NB4 (cell line): ENCODE measurements around the gene CPD.

ENCODE experiments used
- DNase-seq: peaks from one replicate; pipeline ENCODE4 v3.0.0; 2010; ENCODE audit warnings: low read depth
- H3K4me3 ChIP-seq: one replicate; pipeline ENCODE4 v1.5.1; 2011; ENCODE audit warnings: mild to moderate bottlenecking, low read depth, low read length, moderate library complexity
- MYC ChIP-seq: IDR thresholded peaks from 2 replicates; pipeline ENCODE4 v1.6.1; 2011; ENCODE audit warnings: low read depth, low read length
- POLR2A ChIP-seq: IDR thresholded peaks from 2 replicates; pipeline ENCODE4 v1.6.1; 2011; ENCODE audit warnings: mild to moderate bottlenecking; ENCODE audit not compliant: insufficient read length; ENCODE audit errors: extremely low read depth
- TF ChIP-seq, protein P1 (sequence below): IDR thresholded peaks from one replicate; pipeline ENCODE4 v1.5.1; 2012; ENCODE audit warnings: low read depth, low read length
- TF ChIP-seq, protein P2 (sequence below): IDR thresholded peaks from 2 replicates; pipeline ENCODE4 v1.6.1; 2011; ENCODE audit warnings: low read depth, low read length

Gene CPD

GRCh38 chr17:30395398-30396022, 16.8 kb downstream of the CPD start:
- DNase-seq, result no peak
- TF ChIP-seq, protein P1, sequence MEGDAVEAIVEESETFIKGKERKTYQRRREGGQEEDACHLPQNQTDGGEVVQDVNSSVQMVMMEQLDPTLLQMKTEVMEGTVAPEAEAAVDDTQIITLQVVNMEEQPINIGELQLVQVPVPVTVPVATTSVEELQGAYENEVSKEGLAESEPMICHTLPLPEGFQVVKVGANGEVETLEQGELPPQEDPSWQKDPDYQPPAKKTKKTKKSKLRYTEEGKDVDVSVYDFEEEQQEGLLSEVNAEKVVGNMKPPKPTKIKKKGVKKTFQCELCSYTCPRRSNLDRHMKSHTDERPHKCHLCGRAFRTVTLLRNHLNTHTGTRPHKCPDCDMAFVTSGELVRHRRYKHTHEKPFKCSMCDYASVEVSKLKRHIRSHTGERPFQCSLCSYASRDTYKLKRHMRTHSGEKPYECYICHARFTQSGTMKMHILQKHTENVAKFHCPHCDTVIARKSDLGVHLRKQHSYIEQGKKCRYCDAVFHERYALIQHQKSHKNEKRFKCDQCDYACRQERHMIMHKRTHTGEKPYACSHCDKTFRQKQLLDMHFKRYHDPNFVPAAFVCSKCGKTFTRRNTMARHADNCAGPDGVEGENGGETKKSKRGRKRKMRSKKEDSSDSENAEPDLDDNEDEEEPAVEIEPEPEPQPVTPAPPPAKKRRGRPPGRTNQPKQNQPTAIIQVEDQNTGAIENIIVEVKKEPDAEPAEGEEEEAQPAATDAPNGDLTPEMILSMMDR, result no peak
- TF ChIP-seq, protein P2, sequence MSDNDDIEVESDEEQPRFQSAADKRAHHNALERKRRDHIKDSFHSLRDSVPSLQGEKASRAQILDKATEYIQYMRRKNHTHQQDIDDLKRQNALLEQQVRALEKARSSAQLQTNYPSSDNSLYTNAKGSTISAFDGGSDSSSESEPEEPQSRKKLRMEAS, result no peak
- TF ChIP-seq MYC (no peak), POLR2A (no peak)
- H3K4me3 ChIP-seq, result no peak overlapping the region

DNA sequence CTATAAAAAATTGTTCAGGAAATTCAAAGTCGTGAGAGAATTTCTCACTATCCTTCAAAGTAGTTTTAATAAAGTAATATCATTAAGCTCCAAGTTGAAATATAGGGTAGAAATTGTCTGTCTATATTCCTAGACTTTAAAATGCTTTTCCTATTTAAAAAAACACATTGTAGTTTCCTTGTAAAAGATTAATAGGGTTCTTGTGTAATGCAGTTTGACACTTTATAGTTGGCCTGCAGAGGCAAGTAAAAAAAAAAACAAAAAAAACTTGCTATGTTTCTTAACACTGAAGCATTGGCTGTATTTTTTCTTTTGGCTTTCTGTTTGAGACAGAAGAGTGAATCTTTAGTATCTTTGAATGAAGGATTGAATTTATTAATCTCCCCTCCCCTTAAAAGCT, 17.4 kb downstream of the CPD start:
- DNase-seq, result no peak
- no peak overlapping the region for H3K4me3 ChIP-seq
- TF ChIP-seq, protein P2, result no peak
- TF ChIP-seq POLR2A (no peak), MYC (no peak)
- TF ChIP-seq, protein P1, result no peak

DNA sequence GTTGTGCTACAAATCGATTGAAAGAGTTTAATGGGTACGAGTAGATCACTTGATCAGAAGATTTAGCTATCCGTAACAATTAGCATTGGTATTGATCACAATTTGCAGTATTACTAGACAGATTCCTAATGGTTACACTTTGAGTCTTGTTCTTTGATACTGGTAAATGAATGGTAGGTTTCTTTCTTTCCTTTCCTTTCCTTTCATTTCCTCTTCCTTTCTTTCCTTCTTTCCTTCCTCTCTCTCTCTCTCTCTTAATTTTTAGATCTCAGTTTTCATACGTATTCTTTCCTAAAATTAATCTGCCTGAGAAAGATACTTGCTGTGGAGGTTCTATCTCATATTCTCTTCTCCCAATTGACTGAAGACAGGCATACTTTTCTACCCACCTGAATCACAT, 17.9 kb downstream of the CPD start:
- no peak for TF ChIP-seq MYC
- TF ChIP-seq POLR2A, result no peak
- TF ChIP-seq, protein P2, result no peak
- TF ChIP-seq, protein P1, result no peak
- H3K4me3 ChIP-seq, result no peak overlapping the region
- DNase-seq, result no peak

DNA sequence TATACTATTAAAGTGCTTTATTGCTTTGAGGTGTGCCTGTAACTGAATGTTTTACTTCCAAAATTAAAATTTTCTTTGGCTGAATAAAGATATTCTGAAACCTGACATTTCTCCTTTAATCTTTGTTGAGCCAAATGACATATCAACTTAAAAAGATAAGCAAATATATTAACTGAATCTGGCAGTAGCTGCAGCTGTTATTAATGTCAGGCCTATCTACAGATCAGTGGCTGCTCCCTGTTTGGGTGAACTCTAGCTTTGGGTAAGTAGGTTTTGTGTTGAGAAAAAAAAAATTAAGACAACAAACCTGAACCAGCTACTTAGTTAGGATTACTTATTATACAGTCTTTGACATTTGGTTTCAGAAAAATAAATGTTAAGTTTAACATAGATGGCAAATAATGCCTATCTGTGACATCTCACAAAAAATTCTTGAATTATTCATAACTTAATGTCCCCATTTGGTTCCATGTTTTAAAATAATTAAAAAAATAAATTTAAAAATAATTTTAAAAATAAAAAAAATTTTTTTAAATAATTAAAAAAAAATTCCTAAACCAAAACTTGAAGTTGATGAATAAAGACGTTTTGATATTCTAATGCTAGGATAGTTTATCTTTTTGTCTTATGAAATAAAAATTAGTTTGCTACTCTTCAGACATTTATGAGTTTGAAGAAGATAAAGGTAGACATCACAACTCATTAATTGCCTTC, 19.8 kb downstream of the CPD start:
- no peak overlapping the region for H3K4me3 ChIP-seq
- no peak for DNase-seq
- TF ChIP-seq, protein P1, result no peak
- TF ChIP-seq, protein P2, result no peak
- TF ChIP-seq MYC (no peak), POLR2A (no peak)

- TF ChIP-seq MYC (no peak), POLR2A (no peak)
- TF ChIP-seq, protein P2, result no peak
- TF ChIP-seq, protein P1, result no peak
Observed at GRCh38 chr17:30401097-30401496, 22.4 kb downstream of the CPD start.

More at GRCh38 chr17:30401097-30401496, 22.4 kb downstream of the CPD start:
- H3K4me3 ChIP-seq, result no peak overlapping the region
- no peak for DNase-seq
